Karpas-422 (cell line): ENCODE measurements around the gene DBH. TPM values are rescaled to one million over a fixed set of nuclear protein-coding genes. Genes with fewer than 3 reads are reported as not detected.

Experiments
- DNase-seq: peaks from one replicate; pipeline ENCODE4 v3.0.0-alpha.2; 2015
- H2AFZ ChIP-seq: fragments of 200-600 bp; sonication (generic); 2 replicates; pipeline ENCODE4 v1.6.1; 2014; ENCODE audit warnings: antibody characterized with exemption, low read length, mixed read lengths
- H3K27ac ChIP-seq: fragments of 200-600 bp; sonication (generic); 2 replicates; pipeline ENCODE4 v1.5.1; 2014; ENCODE audit warnings: mild to moderate bottlenecking, low read length, moderate library complexity
- H3K27me3 ChIP-seq: fragments of 200-600 bp; sonication (generic); 2 replicates; pipeline ENCODE4 v1.6.1; 2014; ENCODE audit warnings: low read length, mixed read lengths
- H3K36me3 ChIP-seq: fragments of 200-600 bp; sonication (generic); 2 replicates; pipeline ENCODE4 v1.6.1; 2014; ENCODE audit warnings: low read length, mixed read lengths; ENCODE audit not compliant: insufficient read depth
- H3K4me1 ChIP-seq: fragments of 200-600 bp; sonication (generic); 2 replicates; pipeline ENCODE4 v1.6.1; 2014; ENCODE audit warnings: mild to moderate bottlenecking, low read length, mixed read lengths
- H3K4me2 ChIP-seq: fragments of 200-600 bp; sonication (generic); 2 replicates; pipeline ENCODE4 v1.6.1; 2014; ENCODE audit warnings: low read length, low read depth, mild to moderate bottlenecking; ENCODE audit not compliant: poor library complexity, severe bottlenecking
- H3K4me3 ChIP-seq: fragments of 200-600 bp; sonication (generic); 2 replicates; pipeline ENCODE4 v1.5.1; 2014; ENCODE audit warnings: mild to moderate bottlenecking, antibody characterized with exemption, low read length, mixed read lengths
- H3K79me2 ChIP-seq: fragments of 200-600 bp; sonication (generic); 2 replicates; pipeline ENCODE4 v1.6.1; 2014; ENCODE audit warnings: mild to moderate bottlenecking, low read length, mixed read lengths
- H3K9ac ChIP-seq: fragments of 200-600 bp; sonication (generic); 2 replicates; pipeline ENCODE4 v1.6.0; 2014; ENCODE audit warnings: low read length
- H3K9me2 ChIP-seq: fragments of 200-600 bp; sonication (generic), shearing (Covaris generic); replicated peaks from 2 replicates; pipeline ENCODE4 v1.6.0; 2014; ENCODE audit warnings: mild to moderate bottlenecking, low read length, moderate library complexity; ENCODE audit not compliant: insufficient read depth
- H3K9me3 ChIP-seq: fragments of 300-700, 200-600 bp; sonication (generic); 2 replicates; pipeline ENCODE4 v1.6.1; 2014; ENCODE audit warnings: low read length, mixed read lengths
- H4K20me1 ChIP-seq: fragments of 200-600 bp; sonication (generic); 2 replicates; pipeline ENCODE4 v1.6.1; 2014; ENCODE audit warnings: mild to moderate bottlenecking, antibody characterized with exemption, low read length, low read depth; ENCODE audit not compliant: insufficient read depth
- total RNA-seq: library from RNA; depleted of rRNA; stranded (reverse); fragments of >200 nt; shearing (Covaris generic); gene quantifications from 2 replicates; pipeline ENCODE4 v1.2.3, GENCODE V29; 2014; ENCODE audit warnings: low replicate concordance

Gene DBH
- total RNA-seq, 1 experiment from 2014 or later, result not detected

GRCh38 chr9:133592731-133593409 lies 43.3 kb upstream of the DBH start:
- no peak overlapping the region for H3K4me2 ChIP-seq
- peaks cover 4% of the 10 kb centered on the region; the same call in 1 of the 2 replicates for H3K27me3 ChIP-seq
- no peak overlapping the region for H3K27ac ChIP-seq
- no peaks in the 10 kb centered on the region for H4K20me1 ChIP-seq
- peaks cover 17% of the 10 kb centered on the region for H3K9me3 ChIP-seq
- H3K36me3 ChIP-seq, result no peaks in the 10 kb centered on the region
- H3K9me2 ChIP-seq, result no peaks in the 10 kb centered on the region
- no peaks in the 10 kb centered on the region for H3K79me2 ChIP-seq
- H3K4me3 ChIP-seq, result no peak overlapping the region
- H3K9ac ChIP-seq, result no peak overlapping the region
- H3K4me1 ChIP-seq, result peaks cover under 1% of the 10 kb centered on the region; the same call in 1 of the 2 replicates
- DNase-seq, result peak; percentile 49
- no peak overlapping the region for H2AFZ ChIP-seq

- peaks cover 4% of the 10 kb centered on the region; the same call in 1 of the 2 replicates for H3K27me3 ChIP-seq
- no peaks in the 10 kb centered on the region for H3K9me2 ChIP-seq
- no peak overlapping the region for H3K4me3 ChIP-seq
- no peak for DNase-seq
- H3K79me2 ChIP-seq, result no peaks in the 10 kb centered on the region
- H3K4me1 ChIP-seq, result peaks cover 9% of the 10 kb centered on the region
- H3K9ac ChIP-seq, result no peak overlapping the region
- no peaks in the 10 kb centered on the region for H3K36me3 ChIP-seq
- no peak overlapping the region for H3K4me2 ChIP-seq
- no peak overlapping the region for H3K27ac ChIP-seq
- H3K9me3 ChIP-seq, result peaks cover 13% of the 10 kb centered on the region
- no peak overlapping the region for H2AFZ ChIP-seq
- H4K20me1 ChIP-seq, result no peaks in the 10 kb centered on the region
Measured at GRCh38 chr9:133593587-133594253, 42.4 kb upstream of the DBH start.

GRCh38 chr9:133594310-133594709 lies 41.9 kb upstream of the DBH start:
- Histone ChIP-seq H3K9ac (no peak overlapping the region), H3K4me3 (no peak overlapping the region), H2AFZ (no peak overlapping the region), H3K27me3 (peaks cover 4% of the 10 kb centered on the region; the same call in 1 of the 2 replicates), H3K4me2 (no peak overlapping the region), H3K27ac (no peak overlapping the region), H3K4me1 (peaks cover 9% of the 10 kb centered on the region), H3K9me3 (peaks cover 13% of the 10 kb centered on the region), H3K36me3 (no peaks in the 10 kb centered on the region), H3K79me2 (no peaks in the 10 kb centered on the region), H4K20me1 (no peaks in the 10 kb centered on the region), H3K9me2 (no peaks in the 10 kb centered on the region)
- no peak for DNase-seq

- Histone ChIP-seq H3K27me3 (peaks cover 4% of the 10 kb centered on the region; the same call in 1 of the 2 replicates), H3K9me2 (no peaks in the 10 kb centered on the region), H3K27ac (no peak overlapping the region), H3K4me3 (no peak overlapping the region), H3K9me3 (peaks cover 13% of the 10 kb centered on the region), H3K4me1 (peaks cover 9% of the 10 kb centered on the region), H3K9ac (no peak overlapping the region), H3K36me3 (no peaks in the 10 kb centered on the region), H3K79me2 (no peaks in the 10 kb centered on the region), H4K20me1 (no peaks in the 10 kb centered on the region), H3K4me2 (no peak overlapping the region), H2AFZ (no peak overlapping the region)
- no peak for DNase-seq
Measured at GRCh38 chr9:133595910-133596309, 40.3 kb upstream of the DBH start.

- peaks cover 9% of the 10 kb centered on the region for H3K4me1 ChIP-seq
- no peak overlapping the region for H3K9ac ChIP-seq
- no peak for DNase-seq
- H2AFZ ChIP-seq, result no peak overlapping the region
- H3K9me2 ChIP-seq, result no peaks in the 10 kb centered on the region
- H3K27ac ChIP-seq, result no peak overlapping the region
- H3K4me3 ChIP-seq, result no peak overlapping the region
- H3K79me2 ChIP-seq, result no peaks in the 10 kb centered on the region
- no peaks in the 10 kb centered on the region for H4K20me1 ChIP-seq
- H3K4me2 ChIP-seq, result no peak overlapping the region
- H3K36me3 ChIP-seq, result no peaks in the 10 kb centered on the region
- peaks cover 4% of the 10 kb centered on the region; the same call in 1 of the 2 replicates for H3K27me3 ChIP-seq
- H3K9me3 ChIP-seq, result peaks cover 13% of the 10 kb centered on the region
Measured at GRCh38 chr9:133597316-133597957, 38.7 kb upstream of the DBH start.

- no peaks in the 10 kb centered on the region for H4K20me1 ChIP-seq
- no peaks in the 10 kb centered on the region for H3K36me3 ChIP-seq
- peaks cover 13% of the 10 kb centered on the region for H3K9me3 ChIP-seq
- H3K9me2 ChIP-seq, result no peaks in the 10 kb centered on the region
- no peak overlapping the region for H3K4me3 ChIP-seq
- no peak for DNase-seq
- H3K9ac ChIP-seq, result no peak overlapping the region
- H3K27ac ChIP-seq, result no peak overlapping the region
- H3K79me2 ChIP-seq, result no peaks in the 10 kb centered on the region
- H2AFZ ChIP-seq, result no peak overlapping the region
- H3K4me2 ChIP-seq, result no peak overlapping the region
- peaks cover 10% of the 10 kb centered on the region for H3K4me1 ChIP-seq
- peaks cover 4% of the 10 kb centered on the region; the same call in 1 of the 2 replicates for H3K27me3 ChIP-seq
Measured at GRCh38 chr9:133598978-133599377, 37.2 kb upstream of the DBH start.

GRCh38 chr9:133599470-133600173 lies 36.5 kb upstream of the DBH start:
- Histone ChIP-seq H3K4me1 (peaks cover 17% of the 10 kb centered on the region), H3K9me3 (peaks cover 13% of the 10 kb centered on the region), H4K20me1 (no peaks in the 10 kb centered on the region), H3K9ac (no peak overlapping the region), H3K79me2 (no peaks in the 10 kb centered on the region), H3K27me3 (peaks cover 4% of the 10 kb centered on the region; the same call in 1 of the 2 replicates), H3K27ac (no peak overlapping the region), H2AFZ (no peak overlapping the region), H3K4me2 (no peak overlapping the region), H3K9me2 (no peaks in the 10 kb centered on the region), H3K4me3 (no peak overlapping the region), H3K36me3 (no peaks in the 10 kb centered on the region)
- DNase-seq, result no peak

GRCh38 chr9:133600739-133601138 lies 35.4 kb upstream of the DBH start:
- no peak overlapping the region for H3K9ac ChIP-seq
- DNase-seq, result no peak
- no peak overlapping the region for H3K27ac ChIP-seq
- peaks cover 4% of the 10 kb centered on the region; the same call in 1 of the 2 replicates for H3K27me3 ChIP-seq
- H3K4me2 ChIP-seq, result no peak overlapping the region
- no peaks in the 10 kb centered on the region for H3K9me2 ChIP-seq
- H3K36me3 ChIP-seq, result no peaks in the 10 kb centered on the region
- H4K20me1 ChIP-seq, result no peaks in the 10 kb centered on the region
- H3K79me2 ChIP-seq, result no peaks in the 10 kb centered on the region
- no peak overlapping the region for H3K4me3 ChIP-seq
- H3K9me3 ChIP-seq, result peaks cover 13% of the 10 kb centered on the region
- peaks cover 24% of the 10 kb centered on the region for H3K4me1 ChIP-seq
- no peak overlapping the region for H2AFZ ChIP-seq
